Gastrocnemius medialis (tissue), 4 donors: ENCODE measurements around the gene PFKFB3.

ENCODE experiments used
- POLR2A ChIP-seq, 2 donors: fragments of 450-650 bp; IDR thresholded peaks; one replicate each; pipeline ENCODE4 v1.6.1; 2017; ENCODE audit warnings: antibody characterized with exemption in 2 of 2, mild to moderate bottlenecking in 2 of 2, moderate library complexity in 2 of 2
- TF ChIP-seq, protein P1 (sequence below), 5 experiments: fragments of 450-650 bp in 3 of 5; fragments of 200-600 bp in 2 of 5; sonication (generic) in 2 of 5; IDR thresholded peaks in 4 of 5; conservative IDR thresholded peaks in 1 of 5; 1 replicate in 4 of 5; 2 replicates in 1 of 5; pipeline ENCODE4 v1.5.1; 2016 to 2019; ENCODE audit warnings: antibody characterized with exemption in 5 of 5, mild to moderate bottlenecking in 3 of 5, moderate library complexity in 3 of 5

DNA sequence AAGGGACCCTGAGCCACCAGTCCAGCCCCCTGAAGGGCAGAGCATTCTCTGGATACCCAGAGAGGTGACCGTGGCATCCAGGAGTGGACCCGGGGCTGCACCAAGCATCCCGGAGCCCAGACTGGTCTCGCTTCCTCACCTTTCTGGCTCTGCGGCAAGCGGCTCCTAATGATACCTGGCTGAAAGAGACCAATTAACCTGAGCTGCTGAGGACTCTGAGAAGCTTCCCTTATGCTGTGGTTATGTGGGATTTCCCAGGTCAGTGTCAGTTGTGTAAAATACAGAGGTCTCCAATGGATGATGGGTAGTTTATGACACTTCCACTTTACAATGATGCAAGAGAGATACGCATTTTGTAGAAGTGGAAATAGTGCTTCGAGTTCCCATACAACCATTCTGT, 51.5 kb downstream of the PFKFB3 start:
- no peak for TF ChIP-seq POLR2A (IDR thresholded peaks at IDR 0.05)
- TF ChIP-seq, protein P1, sequence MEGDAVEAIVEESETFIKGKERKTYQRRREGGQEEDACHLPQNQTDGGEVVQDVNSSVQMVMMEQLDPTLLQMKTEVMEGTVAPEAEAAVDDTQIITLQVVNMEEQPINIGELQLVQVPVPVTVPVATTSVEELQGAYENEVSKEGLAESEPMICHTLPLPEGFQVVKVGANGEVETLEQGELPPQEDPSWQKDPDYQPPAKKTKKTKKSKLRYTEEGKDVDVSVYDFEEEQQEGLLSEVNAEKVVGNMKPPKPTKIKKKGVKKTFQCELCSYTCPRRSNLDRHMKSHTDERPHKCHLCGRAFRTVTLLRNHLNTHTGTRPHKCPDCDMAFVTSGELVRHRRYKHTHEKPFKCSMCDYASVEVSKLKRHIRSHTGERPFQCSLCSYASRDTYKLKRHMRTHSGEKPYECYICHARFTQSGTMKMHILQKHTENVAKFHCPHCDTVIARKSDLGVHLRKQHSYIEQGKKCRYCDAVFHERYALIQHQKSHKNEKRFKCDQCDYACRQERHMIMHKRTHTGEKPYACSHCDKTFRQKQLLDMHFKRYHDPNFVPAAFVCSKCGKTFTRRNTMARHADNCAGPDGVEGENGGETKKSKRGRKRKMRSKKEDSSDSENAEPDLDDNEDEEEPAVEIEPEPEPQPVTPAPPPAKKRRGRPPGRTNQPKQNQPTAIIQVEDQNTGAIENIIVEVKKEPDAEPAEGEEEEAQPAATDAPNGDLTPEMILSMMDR (IDR thresholded peaks at IDR 0.05 in 4 of 5, conservative IDR thresholded peaks at IDR 0.05 in 1 of 5), result no peak
